Gastrocnemius medialis (tissue), 4 donors: ENCODE measurements around the gene RNPS1. TPM values are rescaled to one million over a fixed set of nuclear protein-coding genes. Genes with fewer than 3 reads are reported as not detected.

ENCODE experiments used
- ATAC-seq, 2 donors: fragments of 150-250 bp; one replicate each; pipeline ENCODE4 v1.9.1; 2016
- DNase-seq, 2 donors: peaks; one replicate each; pipeline ENCODE4 v3.0.0-alpha.2; 2019
- H3K27ac ChIP-seq, 4 donors: fragments of 200-600 bp; sonication (generic); 1 replicate in 1 of 4; 2 replicates in 3 of 4; pipeline ENCODE4 v1.5.1; 2016 to 2018; ENCODE audit warnings: mild to moderate bottlenecking in 2 of 4, moderate library complexity in 1 of 4
- H3K27me3 ChIP-seq, 3 donors: fragments of 200-600 bp; sonication (generic) in 2 of 3; 1 replicate in 1 of 3; 2 replicates in 2 of 3; pipeline versions ENCODE4 v1.5.1 to v1.6.0; 2016 to 2019; ENCODE audit warnings: mild to moderate bottlenecking in 1 of 3, moderate library complexity in 1 of 3
- H3K36me3 ChIP-seq, 2 donors: fragments of 200-600 bp; sonication (generic) in 1 of 2; one replicate each; pipeline ENCODE4 v1.5.1; 2017 to 2018
- H3K4me1 ChIP-seq, 2 donors: fragments of 200-600 bp; sonication (generic) in 1 of 2; one replicate each; pipeline ENCODE4 v1.5.1; 2016 to 2017; ENCODE audit warnings: mild to moderate bottlenecking in 2 of 2
- H3K4me3 ChIP-seq, 4 donors: fragments of 200-600 bp; sonication (generic) in 3 of 4; 1 replicate in 1 of 4; 2 replicates in 3 of 4; pipeline ENCODE4 v1.5.1; 2016 to 2019; ENCODE audit warnings: mild to moderate bottlenecking in 2 of 4
- H3K9me3 ChIP-seq, 3 donors: fragments of 200-600 bp; sonication (generic) in 2 of 3; 1 replicate in 1 of 3; 2 replicates in 2 of 3; pipeline ENCODE4 v1.5.1; 2016 to 2019
- POLR2A ChIP-seq, 2 donors: fragments of 450-650 bp; IDR thresholded peaks; one replicate each; pipeline ENCODE4 v1.6.1; 2017; ENCODE audit warnings: antibody characterized with exemption in 2 of 2, mild to moderate bottlenecking in 2 of 2, moderate library complexity in 2 of 2
- in situ Hi-C, 4 donors: fragments of 200-750 bp; cut with MboI; loops; one replicate each; pipeline versions ENCODE4 v1.15.0 to v1.8.0; 2017; ENCODE audit warnings: low sequenced_read_pairs in 4 of 4
- intact Hi-C: fragments of 100-400 bp; cut with DNase I; formaldehyde crosslinking; loops from one replicate; pipeline ENCODE4 v1.15.1; 2023; ENCODE audit warnings: low total_unique reads
- total RNA-seq, 4 donors: library from RNA; depleted of rRNA; stranded (reverse); fragments of >200 nt; gene quantifications; one replicate each; pipeline versions ENCODE4 v1.1.0 to v1.2.3, GENCODE V29; 2016
- TF ChIP-seq, protein P1 (sequence below), 5 experiments: fragments of 450-650 bp in 3 of 5; fragments of 200-600 bp in 2 of 5; sonication (generic) in 2 of 5; IDR thresholded peaks in 4 of 5; conservative IDR thresholded peaks in 1 of 5; 1 replicate in 4 of 5; 2 replicates in 1 of 5; pipeline ENCODE4 v1.5.1; 2016 to 2019; ENCODE audit warnings: antibody characterized with exemption in 5 of 5, mild to moderate bottlenecking in 3 of 5, moderate library complexity in 3 of 5

The RNPS1 gene
- total RNA-seq, 4 donors from 2014 or later, result 158 to 222 (median 172) TPM

GRCh38 chr16:2295056-2295798 is 27.3 kb upstream of the RNPS1 start:
- intact Hi-C loops, result no loop called here
- no peak for ATAC-seq
- peaks cover 0 to 10% of the 10 kb centered on the region in 2 donors for H3K36me3 ChIP-seq

DNA sequence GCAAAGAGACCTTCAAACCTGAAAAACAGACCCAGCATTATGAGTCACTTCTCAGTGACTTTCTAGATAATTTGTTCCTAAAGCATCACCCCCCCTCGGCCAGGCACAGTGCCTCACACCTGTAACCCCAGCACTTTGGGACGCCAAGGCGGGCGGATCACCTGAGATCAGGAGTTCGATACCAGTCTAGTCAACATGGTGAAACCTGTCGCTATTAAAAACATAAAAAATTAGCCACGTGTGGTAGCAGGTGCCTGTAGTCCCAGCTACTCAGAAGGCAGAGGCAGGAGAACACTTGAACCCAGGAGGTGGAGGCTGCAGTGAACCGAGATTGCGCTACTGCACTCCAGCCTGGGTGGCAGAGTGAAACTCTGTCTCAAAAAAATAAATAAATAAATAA is 24.3 kb upstream of the RNPS1 start:
- no peaks in the 10 kb centered on the region for H3K27me3 ChIP-seq
- peaks cover 0 to 10% of the 10 kb centered on the region in 2 donors for H3K36me3 ChIP-seq
- intact Hi-C loops, result no loop called here
- TF ChIP-seq POLR2A (IDR thresholded peaks at IDR 0.05), result no peak
- TF ChIP-seq, protein P1, sequence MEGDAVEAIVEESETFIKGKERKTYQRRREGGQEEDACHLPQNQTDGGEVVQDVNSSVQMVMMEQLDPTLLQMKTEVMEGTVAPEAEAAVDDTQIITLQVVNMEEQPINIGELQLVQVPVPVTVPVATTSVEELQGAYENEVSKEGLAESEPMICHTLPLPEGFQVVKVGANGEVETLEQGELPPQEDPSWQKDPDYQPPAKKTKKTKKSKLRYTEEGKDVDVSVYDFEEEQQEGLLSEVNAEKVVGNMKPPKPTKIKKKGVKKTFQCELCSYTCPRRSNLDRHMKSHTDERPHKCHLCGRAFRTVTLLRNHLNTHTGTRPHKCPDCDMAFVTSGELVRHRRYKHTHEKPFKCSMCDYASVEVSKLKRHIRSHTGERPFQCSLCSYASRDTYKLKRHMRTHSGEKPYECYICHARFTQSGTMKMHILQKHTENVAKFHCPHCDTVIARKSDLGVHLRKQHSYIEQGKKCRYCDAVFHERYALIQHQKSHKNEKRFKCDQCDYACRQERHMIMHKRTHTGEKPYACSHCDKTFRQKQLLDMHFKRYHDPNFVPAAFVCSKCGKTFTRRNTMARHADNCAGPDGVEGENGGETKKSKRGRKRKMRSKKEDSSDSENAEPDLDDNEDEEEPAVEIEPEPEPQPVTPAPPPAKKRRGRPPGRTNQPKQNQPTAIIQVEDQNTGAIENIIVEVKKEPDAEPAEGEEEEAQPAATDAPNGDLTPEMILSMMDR (IDR thresholded peaks at IDR 0.05 in 4 of 5, conservative IDR thresholded peaks at IDR 0.05 in 1 of 5), result no peak
- no peaks in the 10 kb centered on the region for H3K4me1 ChIP-seq
- no peaks in the 10 kb centered on the region for H3K9me3 ChIP-seq
- DNase-seq (no peak), ATAC-seq (no peak)
- no peak overlapping the region for H3K27ac ChIP-seq
- in situ Hi-C loops, result no loop called here
- H3K4me3 ChIP-seq, result no peak overlapping the region

More at GRCh38 chr16:2295056-2295798, 27.3 kb upstream of the RNPS1 start:
- no peak for DNase-seq
- H3K4me3 ChIP-seq, result no peak overlapping the region
- TF ChIP-seq, protein P1 (IDR thresholded peaks at IDR 0.05 in 4 of 5, conservative IDR thresholded peaks at IDR 0.05 in 1 of 5), result no peak
- no peak for TF ChIP-seq POLR2A (IDR thresholded peaks at IDR 0.05)
- no peaks in the 10 kb centered on the region for H3K9me3 ChIP-seq
- no peaks in the 10 kb centered on the region for H3K4me1 ChIP-seq
- H3K27me3 ChIP-seq, result no peaks in the 10 kb centered on the region
- in situ Hi-C loops, result no loop called here
- no peak overlapping the region for H3K27ac ChIP-seq

GRCh38 chr16:2289282-2289681 is 21.4 kb upstream of the RNPS1 start:
- Histone ChIP-seq H3K27me3 (no peaks in the 10 kb centered on the region), H3K9me3 (no peaks in the 10 kb centered on the region), H3K4me3 (no peak overlapping the region), H3K36me3 (no peaks in the 10 kb centered on the region), H3K4me1 (no peaks in the 10 kb centered on the region), H3K27ac (no peak overlapping the region)
- ATAC-seq (no peak), DNase-seq (no peak)
- TF ChIP-seq POLR2A (IDR thresholded peaks at IDR 0.05), result no peak
- TF ChIP-seq, protein P1 (IDR thresholded peaks at IDR 0.05 in 4 of 5, conservative IDR thresholded peaks at IDR 0.05 in 1 of 5), result no peak
- in situ Hi-C loops, result no loop called here
- intact Hi-C loops, result no loop called here

- intact Hi-C loops, result no loop called here
- ATAC-seq (no peak), DNase-seq (no peak)
- no peaks in the 10 kb centered on the region for H3K4me1 ChIP-seq
- no peaks in the 10 kb centered on the region for H3K27me3 ChIP-seq
- in situ Hi-C loops, result no loop called here
- H3K4me3 ChIP-seq, result no peak overlapping the region
- TF ChIP-seq, protein P1 (IDR thresholded peaks at IDR 0.05 in 4 of 5, conservative IDR thresholded peaks at IDR 0.05 in 1 of 5), result no peak
- no peak for TF ChIP-seq POLR2A (IDR thresholded peaks at IDR 0.05)
- H3K36me3 ChIP-seq, result no peaks in the 10 kb centered on the region
- no peaks in the 10 kb centered on the region for H3K9me3 ChIP-seq
- H3K27ac ChIP-seq, result no peak overlapping the region
Observed at GRCh38 chr16:2288726-2289125, 20.8 kb upstream of the RNPS1 start.
